Measurements from ENCODE around the gene CSF1R.

CSF1R gene

GRCh38 chr5:150057996-150058395, 28.4 kb downstream of the CSF1R start:
- no peak for TF ChIP-seq CTCF (IDR thresholded peaks at IDR 0.05; ENCODE audit: extremely low read depth, missing control alignments)
- DNase-seq (ENCODE audit: low spot score): no peak

GRCh38 chr5:150057511-150057910, 28.8 kb downstream of the CSF1R start:
- DNase-seq (ENCODE audit: low spot score): no peak
- TF ChIP-seq CTCF (IDR thresholded peaks at IDR 0.05; ENCODE audit: extremely low read depth, missing control alignments): no peak

- no peak for DNase-seq (ENCODE audit: low spot score)
- TF ChIP-seq CTCF (IDR thresholded peaks at IDR 0.05; ENCODE audit: extremely low read depth, missing control alignments): no peak
Observed at GRCh38 chr5:150057052-150057451, 29.3 kb downstream of the CSF1R start.

- no peak for DNase-seq (ENCODE audit: low spot score)
Observed at GRCh38 chr5:150056075-150056443, 30.3 kb downstream of the CSF1R start.

GRCh38 chr5:150055326-150056074, 30.9 kb downstream of the CSF1R start:
- no peak for DNase-seq (ENCODE audit: low spot score)

More at GRCh38 chr5:150056075-150056443, 30.3 kb downstream of the CSF1R start:
- TF ChIP-seq CTCF (IDR thresholded peaks at IDR 0.05; ENCODE audit: extremely low read depth, missing control alignments): no peak

GRCh38 chr5:150054569-150054968, 31.8 kb downstream of the CSF1R start:
- no peak for TF ChIP-seq CTCF (IDR thresholded peaks at IDR 0.05; ENCODE audit: extremely low read depth, missing control alignments)
- no peak for DNase-seq (ENCODE audit: low spot score)

More at GRCh38 chr5:150055326-150056074, 30.9 kb downstream of the CSF1R start:
- no peak for TF ChIP-seq CTCF (IDR thresholded peaks at IDR 0.05; ENCODE audit: extremely low read depth, missing control alignments)

GRCh38 chr5:150053713-150054392, 32.5 kb downstream of the CSF1R start:
- no peak for DNase-seq (ENCODE audit: low spot score)

More at GRCh38 chr5:150053713-150054392, 32.5 kb downstream of the CSF1R start:
- no peak for TF ChIP-seq CTCF (IDR thresholded peaks at IDR 0.05; ENCODE audit: extremely low read depth, missing control alignments)

All from GM20000 (cell line).